ENCODE results near the gene ANAPC2. TPM values are rescaled to one million over a fixed set of nuclear protein-coding genes. Genes with fewer than 3 reads are reported as not detected.

The ANAPC2 gene
- total RNA-seq, 1 donor from 2014 or later, result 39.2 TPM

GRCh38 chr9:137204731-137205125 is 16.4 kb upstream of the ANAPC2 start:
- no peaks in the 10 kb centered on the region for H3K27me3 Mint-ChIP-seq (ENCODE audit: low read depth, unreplicated experiment)

GRCh38 chr9:137202966-137203365 is 14.6 kb upstream of the ANAPC2 start:
- H3K4me3 ChIP-seq (ENCODE audit: insufficient read depth, low read depth, low read length), result no peak overlapping the region
- FAIRE-seq (no peak), DNase-seq (ENCODE audit: low read depth) (no peak)
- H3K9me3 Mint-ChIP-seq (ENCODE audit: unreplicated experiment), result no peaks in the 10 kb centered on the region
- H3K4me2 ChIP-seq (ENCODE audit: low read length), result peak overlapping the region; percentile 7
- H3K4me1 ChIP-seq (ENCODE audit: insufficient read depth, low read length), result peaks cover 39% of the 10 kb centered on the region
- peaks cover 27% of the 10 kb centered on the region for H4K20me1 ChIP-seq (ENCODE audit: insufficient read depth, low read length)
- no peaks in the 10 kb centered on the region for H3K27me3 Mint-ChIP-seq (ENCODE audit: low read depth, unreplicated experiment)
- H3K9ac ChIP-seq (ENCODE audit: low read length), result no peak overlapping the region
- H3K4me1 Mint-ChIP-seq (ENCODE audit: low read depth, unreplicated experiment), result peaks cover 17% of the 10 kb centered on the region
- peak overlapping the region; percentile 14 for H3K4me3 Mint-ChIP-seq (ENCODE audit: unreplicated experiment)
- TF ChIP-seq CTCF (IDR thresholded peaks at IDR 0.05; ENCODE audit: insufficient read depth, low read depth, low read length) (no peak), EZH2 (IDR thresholded peaks at IDR 0.05; ENCODE audit: insufficient read depth, low read length) (no peak)
- H3K27ac Mint-ChIP-seq (ENCODE audit: unreplicated experiment), result no peak overlapping the region
- no peaks in the 10 kb centered on the region for H3K9me3 ChIP-seq (ENCODE audit: insufficient read depth, low read depth, low read length)
- peaks cover 69% of the 10 kb centered on the region for H3K79me2 ChIP-seq (ENCODE audit: insufficient read depth, low read length)
- H3K27ac ChIP-seq (ENCODE audit: low read depth, low read length), result no peak overlapping the region
- H3K36me3 Mint-ChIP-seq (ENCODE audit: low read depth, unreplicated experiment), result peaks cover 2% of the 10 kb centered on the region
- no peaks in the 10 kb centered on the region for H3K36me3 ChIP-seq (ENCODE audit: insufficient read depth, low read length)
- H2AFZ ChIP-seq (ENCODE audit: low read depth, low read length), result no peak overlapping the region
- H3K27me3 ChIP-seq (ENCODE audit: insufficient read depth, low read length), result no peaks in the 10 kb centered on the region

More at GRCh38 chr9:137204731-137205125, 16.4 kb upstream of the ANAPC2 start:
- DNase-seq (ENCODE audit: low read depth) (no peak), FAIRE-seq (no peak)
- Mint-ChIP-seq H3K27ac (ENCODE audit: unreplicated experiment) (peak overlapping the region; percentile 89), H3K9me3 (ENCODE audit: unreplicated experiment) (no peaks in the 10 kb centered on the region), H3K36me3 (ENCODE audit: low read depth, unreplicated experiment) (peaks cover 2% of the 10 kb centered on the region), H3K4me3 (ENCODE audit: unreplicated experiment) (peak overlapping the region; percentile 95), H3K4me1 (ENCODE audit: low read depth, unreplicated experiment) (peaks cover 14% of the 10 kb centered on the region)
- H4K20me1 ChIP-seq (ENCODE audit: insufficient read depth, low read length), result peaks cover 10% of the 10 kb centered on the region
- H3K4me2 ChIP-seq (ENCODE audit: low read length), result peak overlapping the region; percentile 98
- peak overlapping the region; percentile 85 for H3K27ac ChIP-seq (ENCODE audit: low read depth, low read length)
- peak overlapping the region; percentile 83 for H2AFZ ChIP-seq (ENCODE audit: low read depth, low read length)
- peak overlapping the region; percentile 90 for H3K4me3 ChIP-seq (ENCODE audit: insufficient read depth, low read depth, low read length)
- no peak for TF ChIP-seq CTCF (IDR thresholded peaks at IDR 0.05; ENCODE audit: insufficient read depth, low read depth, low read length)
- TF ChIP-seq EZH2 (IDR thresholded peaks at IDR 0.05; ENCODE audit: insufficient read depth, low read length), result no peak
- no peaks in the 10 kb centered on the region for H3K9me3 ChIP-seq (ENCODE audit: insufficient read depth, low read depth, low read length)
- H3K79me2 ChIP-seq (ENCODE audit: insufficient read depth, low read length), result peaks cover 53% of the 10 kb centered on the region
- no peaks in the 10 kb centered on the region for H3K27me3 ChIP-seq (ENCODE audit: insufficient read depth, low read length)
- peaks cover 23% of the 10 kb centered on the region for H3K4me1 ChIP-seq (ENCODE audit: insufficient read depth, low read length)
- peak overlapping the region; percentile 97 for H3K9ac ChIP-seq (ENCODE audit: low read length)
- H3K36me3 ChIP-seq (ENCODE audit: insufficient read depth, low read length), result no peaks in the 10 kb centered on the region

- Histone ChIP-seq H3K36me3 (ENCODE audit: insufficient read depth, low read length) (no peaks in the 10 kb centered on the region), H3K27me3 (ENCODE audit: insufficient read depth, low read length) (no peaks in the 10 kb centered on the region), H3K4me2 (ENCODE audit: low read length) (peak overlapping the region; percentile 85), H4K20me1 (ENCODE audit: insufficient read depth, low read length) (peaks cover 40% of the 10 kb centered on the region), H3K27ac (ENCODE audit: low read depth, low read length) (no peak overlapping the region), H3K9me3 (ENCODE audit: insufficient read depth, low read depth, low read length) (no peaks in the 10 kb centered on the region), H3K4me1 (ENCODE audit: insufficient read depth, low read length) (peaks cover 36% of the 10 kb centered on the region), H3K79me2 (ENCODE audit: insufficient read depth, low read length) (peaks cover 68% of the 10 kb centered on the region), H3K9ac (ENCODE audit: low read length) (peak overlapping the region; percentile 68), H2AFZ (ENCODE audit: low read depth, low read length) (peak overlapping the region; percentile 82), H3K4me3 (ENCODE audit: insufficient read depth, low read depth, low read length) (peak overlapping the region; percentile 67)
- Mint-ChIP-seq H3K9me3 (ENCODE audit: unreplicated experiment) (no peaks in the 10 kb centered on the region), H3K27ac (ENCODE audit: unreplicated experiment) (no peak overlapping the region), H3K36me3 (ENCODE audit: low read depth, unreplicated experiment) (no peaks in the 10 kb centered on the region), H3K27me3 (ENCODE audit: low read depth, unreplicated experiment) (no peaks in the 10 kb centered on the region), H3K4me3 (ENCODE audit: unreplicated experiment) (peak overlapping the region; percentile 81), H3K4me1 (ENCODE audit: low read depth, unreplicated experiment) (peaks cover 11% of the 10 kb centered on the region)
- no peak for TF ChIP-seq EZH2 (IDR thresholded peaks at IDR 0.05; ENCODE audit: insufficient read depth, low read length)
- TF ChIP-seq CTCF (IDR thresholded peaks at IDR 0.05; ENCODE audit: insufficient read depth, low read depth, low read length), result no peak
- FAIRE-seq (no peak), DNase-seq (ENCODE audit: low read depth) (no peak)
Measured at GRCh38 chr9:137201205-137201868, 13.0 kb upstream of the ANAPC2 start.

Measured in astrocyte (in vitro differentiated cells and primary cell).